Large intestine (tissue), 3 donors: Measurements from ENCODE around the gene CCSER2. TPM values are rescaled to one million over a fixed set of nuclear protein-coding genes. Genes with fewer than 3 reads are reported as not detected.
"Not testable (repeated sequence)": the region's sequence is repeated elsewhere in the genome, so short reads cannot be mapped to it uniquely, and the experiment has no call there.

ENCODE experiments used
- DNase-seq, 2 donors: peaks; one replicate each; pipeline versions ENCODE4 v3.0.0 to v3.0.0-alpha.2; 2013
- H3K27ac ChIP-seq: one replicate; pipeline ENCODE4 v1.5.1; 2013; ENCODE audit warnings: low read length
- H3K27me3 ChIP-seq: 2 replicates; pipeline ENCODE4 v1.6.1; 2013; ENCODE audit warnings: low read length; ENCODE audit not compliant: control insufficient read depth, insufficient read depth
- H3K36me3 ChIP-seq: 2 replicates; pipeline ENCODE4 v1.6.1; 2013; ENCODE audit warnings: low read length; ENCODE audit not compliant: control insufficient read depth, insufficient read depth
- H3K4me1 ChIP-seq: one replicate; pipeline ENCODE4 v1.6.1; 2013; ENCODE audit warnings: low read length; ENCODE audit not compliant: control insufficient read depth, insufficient read depth
- H3K4me3 ChIP-seq: one replicate; pipeline ENCODE4 v1.5.1; 2013; ENCODE audit warnings: low read length
- H3K9me3 ChIP-seq: one replicate; pipeline ENCODE4 v1.6.1; 2013; ENCODE audit warnings: mild to moderate bottlenecking, low read depth, low read length, moderate library complexity; ENCODE audit not compliant: control insufficient read depth
- WGBS: methylation state at CpG from one replicate; pipeline ENCODE4 v1.1.5; 2013; ENCODE audit warnings: low lambda C conversion rate; ENCODE audit not compliant: insufficient coverage; 5-methylcytosine and 5-hydroxymethylcytosine counted together
- polyA plus RNA-seq: library from polyadenylated mRNA; unstranded; fragments of 120-200 nt; gene quantifications from one replicate; pipeline ENCODE4 v1.2.1, GENCODE V29; 2013

Gene CCSER2
- polyA plus RNA-seq, 1 donor, result 16.9 TPM

- Histone ChIP-seq H3K27ac (no peak overlapping the region), H3K36me3 (no peaks in the 10 kb centered on the region), H3K4me3 (no peak overlapping the region), H3K27me3 (no peaks in the 10 kb centered on the region), H3K4me1 (no peaks in the 10 kb centered on the region), H3K9me3 (no peaks in the 10 kb centered on the region)
- no peak for DNase-seq
Observed at GRCh38 chr10:84478151-84478550, 149.8 kb downstream of the CCSER2 start.

DNA sequence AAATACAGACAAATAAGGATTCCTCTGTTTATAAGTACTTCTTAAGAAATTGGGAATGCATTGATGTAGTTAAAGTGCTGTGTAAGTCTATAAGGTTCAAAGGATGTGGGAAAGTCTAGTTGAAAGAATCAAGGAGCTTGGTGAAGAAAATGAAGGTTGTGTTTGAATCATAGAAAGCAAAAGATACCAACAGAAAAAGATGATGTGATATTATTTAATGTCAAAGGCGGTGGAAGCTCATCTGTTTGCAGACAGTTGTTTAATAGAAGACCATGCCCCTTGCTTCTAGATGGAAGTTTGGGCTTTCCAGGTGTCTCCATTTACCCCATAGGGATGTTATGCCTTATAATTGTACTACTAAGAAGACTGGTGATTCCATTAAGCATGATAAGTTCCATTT, 150.3 kb downstream of the CCSER2 start:
- no peak overlapping the region for H3K27ac ChIP-seq
- H3K36me3 ChIP-seq, result no peaks in the 10 kb centered on the region
- H3K4me1 ChIP-seq, result no peaks in the 10 kb centered on the region
- no peak overlapping the region for H3K4me3 ChIP-seq
- no peaks in the 10 kb centered on the region for H3K27me3 ChIP-seq
- no CpG with 5 or more reads among the region's 1 CpG for WGBS
- H3K9me3 ChIP-seq, result no peaks in the 10 kb centered on the region
- DNase-seq, result no peak

GRCh38 chr10:84484541-84484940, 156.2 kb downstream of the CCSER2 start:
- no peaks in the 10 kb centered on the region for H3K36me3 ChIP-seq
- 94% methylated on average over 2 of the region's 2 CpGs for WGBS

DNA sequence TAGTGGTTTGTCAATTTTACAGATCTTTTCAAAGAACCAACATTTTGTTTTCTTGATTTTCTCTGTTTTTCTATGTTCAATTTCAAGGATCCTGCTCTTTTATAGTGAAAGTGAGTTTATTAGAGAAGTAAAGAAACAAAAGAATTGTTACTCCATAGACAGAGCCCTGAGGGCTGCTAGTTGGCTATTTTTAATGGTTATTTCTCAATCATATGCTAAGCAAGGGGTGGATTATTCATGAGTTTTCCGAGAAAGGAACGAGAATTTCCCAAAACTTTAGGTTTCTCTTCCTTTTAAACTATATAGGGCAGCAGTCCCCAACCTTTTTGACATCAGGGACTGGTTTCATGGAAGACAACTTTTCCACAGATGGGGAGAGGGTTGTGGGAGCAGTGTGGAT, 165.0 kb downstream of the CCSER2 start:
- no peaks in the 10 kb centered on the region for H3K27me3 ChIP-seq
- no CpG with 5 or more reads among the region's 2 CpGs for WGBS
- H3K4me3 ChIP-seq, result no peak overlapping the region
- no peak overlapping the region for H3K27ac ChIP-seq
- H3K4me1 ChIP-seq, result no peaks in the 10 kb centered on the region
- peaks cover 2% of the 10 kb centered on the region for H3K36me3 ChIP-seq
- DNase-seq, result no peak
- H3K9me3 ChIP-seq, result no peaks in the 10 kb centered on the region

More at GRCh38 chr10:84484541-84484940, 156.2 kb downstream of the CCSER2 start:
- H3K27ac ChIP-seq, result no peak overlapping the region
- H3K9me3 ChIP-seq, result no peaks in the 10 kb centered on the region
- no peak overlapping the region for H3K4me3 ChIP-seq
- no peak for DNase-seq
- H3K27me3 ChIP-seq, result no peaks in the 10 kb centered on the region
- no peaks in the 10 kb centered on the region for H3K4me1 ChIP-seq

GRCh38 chr10:84493951-84494848, 165.8 kb downstream of the CCSER2 start:
- H3K27ac ChIP-seq, result no peak overlapping the region
- no peak overlapping the region for H3K4me3 ChIP-seq
- H3K4me1 ChIP-seq, result no peaks in the 10 kb centered on the region
- 100% methylated on average over 1 of the region's 9 CpGs for WGBS
- H3K36me3 ChIP-seq, result peaks cover 2% of the 10 kb centered on the region
- no peak for DNase-seq
- H3K27me3 ChIP-seq, result no peaks in the 10 kb centered on the region
- H3K9me3 ChIP-seq, result no peaks in the 10 kb centered on the region

DNA sequence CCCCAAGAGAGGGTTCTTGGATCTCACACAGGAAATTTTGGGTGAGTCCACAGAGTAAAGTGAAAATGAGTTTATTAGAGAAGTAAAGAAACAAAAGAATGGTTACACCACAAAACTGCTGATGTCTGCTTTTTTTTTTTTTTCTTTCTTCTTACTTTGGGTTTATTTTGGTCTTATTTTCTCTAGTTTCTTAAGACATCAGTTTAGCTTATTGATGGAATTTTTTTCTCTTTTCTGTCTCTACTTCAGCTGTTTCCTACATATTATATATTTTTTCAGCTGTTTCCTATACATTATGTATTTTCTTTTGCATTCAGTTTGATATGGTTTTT, 166.4 kb downstream of the CCSER2 start:
- H3K4me1 ChIP-seq, result no peaks in the 10 kb centered on the region
- H3K27me3 ChIP-seq, result no peaks in the 10 kb centered on the region
- H3K36me3 ChIP-seq, result peaks cover 2% of the 10 kb centered on the region
- DNase-seq, result no peak
- H3K27ac ChIP-seq, result no peak overlapping the region
- no peak overlapping the region for H3K4me3 ChIP-seq
- no peaks in the 10 kb centered on the region for H3K9me3 ChIP-seq

DNA sequence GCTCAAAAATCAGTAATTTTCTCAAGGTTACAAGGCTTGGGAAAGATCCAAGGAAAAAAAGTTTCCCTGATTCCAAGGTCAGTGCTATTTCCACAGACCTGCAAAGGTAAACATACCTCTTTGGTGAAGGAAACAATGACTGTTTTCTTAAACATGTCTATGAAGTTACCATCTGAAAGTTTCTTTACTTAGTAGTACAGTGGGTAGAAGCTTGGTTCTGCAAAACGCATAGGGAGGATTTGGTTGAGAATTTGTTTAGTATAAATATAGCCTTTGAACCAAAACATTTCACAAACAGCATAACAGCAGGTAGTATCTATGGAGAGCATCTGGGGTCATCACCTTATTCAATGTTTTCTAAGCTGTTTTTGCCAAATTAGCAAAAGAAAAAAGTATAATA, 169.6 kb downstream of the CCSER2 start:
- no peak overlapping the region for H3K4me3 ChIP-seq
- WGBS, result 50% methylated on average over 1 of the region's 1 CpG
- H3K27me3 ChIP-seq, result no peaks in the 10 kb centered on the region
- H3K4me1 ChIP-seq, result no peaks in the 10 kb centered on the region
- H3K36me3 ChIP-seq, result peaks cover 2% of the 10 kb centered on the region
- no peak overlapping the region for H3K27ac ChIP-seq
- no peaks in the 10 kb centered on the region for H3K9me3 ChIP-seq
- no peak for DNase-seq

DNA sequence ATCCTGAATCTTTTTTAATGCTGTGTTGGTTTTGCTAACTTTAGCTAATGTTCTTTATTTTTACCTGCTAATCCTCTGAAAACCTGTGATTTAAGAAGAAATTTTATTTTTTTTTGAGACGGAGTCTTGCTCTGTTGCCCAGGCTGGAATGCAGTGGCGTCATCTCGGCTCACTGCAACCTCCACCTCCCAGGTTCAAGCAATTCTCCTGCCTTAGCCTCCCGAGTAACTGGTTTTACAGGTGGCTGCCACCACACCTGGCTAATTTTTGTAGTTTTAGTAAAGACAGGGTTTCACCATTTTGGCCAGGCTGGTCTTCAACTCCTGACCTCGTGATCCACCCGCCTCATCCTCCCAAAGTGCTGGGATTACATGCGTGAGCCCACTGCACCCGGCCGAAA, 170.7 kb downstream of the CCSER2 start:
- H3K27ac ChIP-seq, H3K27me3 ChIP-seq, H3K36me3 ChIP-seq, DNase-seq, H3K4me3 ChIP-seq, H3K9me3 ChIP-seq, H3K4me1 ChIP-seq: not testable (repeated sequence)
- 100% methylated on average over 2 of the region's 9 CpGs for WGBS

DNA sequence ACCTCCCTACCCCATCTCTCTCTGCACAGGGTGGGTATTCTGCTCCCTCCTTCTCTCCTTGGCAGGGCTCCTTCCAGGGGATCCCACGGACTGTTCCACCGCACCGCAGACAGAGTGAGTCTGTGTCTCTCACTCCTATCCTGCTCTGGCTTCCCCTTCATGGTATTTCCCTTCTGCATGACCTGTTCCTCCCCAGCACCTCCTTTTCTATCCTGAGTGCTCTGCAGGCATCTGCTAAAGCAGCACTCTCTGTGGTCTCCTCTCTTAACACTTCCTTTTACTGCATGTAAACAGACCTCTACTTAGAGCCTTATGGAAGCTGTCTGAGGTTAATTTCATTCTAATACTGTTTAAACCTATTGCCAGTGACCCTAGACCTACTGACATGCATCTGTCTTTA, 171.5 kb downstream of the CCSER2 start:
- no CpG with 5 or more reads among the region's 3 CpGs for WGBS
- H3K36me3 ChIP-seq, result no peaks in the 10 kb centered on the region
- no peaks in the 10 kb centered on the region for H3K27me3 ChIP-seq
- no peaks in the 10 kb centered on the region for H3K4me1 ChIP-seq
- no peak for DNase-seq
- no peaks in the 10 kb centered on the region for H3K9me3 ChIP-seq
- H3K27ac ChIP-seq, result no peak overlapping the region
- no peak overlapping the region for H3K4me3 ChIP-seq

- H3K4me1 ChIP-seq, result no peaks in the 10 kb centered on the region
- 80% methylated on average over 1 of the region's 3 CpGs for WGBS
- H3K27me3 ChIP-seq, result no peaks in the 10 kb centered on the region
- peaks cover 12% of the 10 kb centered on the region for H3K36me3 ChIP-seq
- no peak overlapping the region for H3K27ac ChIP-seq
- H3K4me3 ChIP-seq, result no peak overlapping the region
- no peaks in the 10 kb centered on the region for H3K9me3 ChIP-seq
- DNase-seq, result no peak
Observed at GRCh38 chr10:84510121-84510520, 181.7 kb downstream of the CCSER2 start.

DNA sequence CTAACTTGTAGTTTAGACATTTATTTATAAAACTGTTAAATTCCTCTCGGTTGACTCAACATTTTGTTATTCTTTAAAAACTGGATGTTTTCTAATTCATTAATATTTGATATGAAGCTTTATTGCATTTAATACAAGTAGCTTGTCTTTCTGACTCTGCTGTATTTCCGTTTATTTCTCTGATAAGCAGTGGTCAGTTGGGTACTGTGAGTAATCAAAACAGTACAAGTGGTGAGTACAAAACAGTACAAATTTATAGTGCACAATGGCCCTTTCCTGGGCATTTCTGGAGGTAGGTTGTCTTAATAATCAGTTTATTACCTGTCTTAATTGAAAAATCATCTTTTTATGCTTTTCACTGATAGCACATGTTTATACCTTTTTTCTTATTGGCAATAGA, 182.7 kb downstream of the CCSER2 start:
- Histone ChIP-seq H3K27ac (no peak overlapping the region), H3K4me3 (no peak overlapping the region), H3K9me3 (no peaks in the 10 kb centered on the region), H3K4me1 (no peaks in the 10 kb centered on the region), H3K27me3 (no peaks in the 10 kb centered on the region), H3K36me3 (peaks cover 12% of the 10 kb centered on the region)
- 100% methylated on average over 2 of the region's 2 CpGs for WGBS
- DNase-seq, result no peak
